ENCODE data around the gene OSBPL6. TPM values are rescaled to one million over a fixed set of nuclear protein-coding genes. Genes with fewer than 3 reads are reported as not detected.

The OSBPL6 gene
- total RNA-seq, 1 donor from 2014 or later: 14.0 TPM

- Histone ChIP-seq H4K20me1 (ENCODE audit: low read depth) (no peaks in the 10 kb centered on the region), H3K27ac (no peak overlapping the region), H3K27me3 (no peaks in the 10 kb centered on the region), H3K4me1 (no peaks in the 10 kb centered on the region), H3K36me3 (no peaks in the 10 kb centered on the region), H3K4me3 (no peak overlapping the region), H3K9ac (no peak overlapping the region), H3K4me2 (no peak overlapping the region), H3K79me2 (ENCODE audit: low read depth) (no peaks in the 10 kb centered on the region), H2AFZ (replicated peaks) (no peak overlapping the region), H3K9me3 (ENCODE audit: low read depth) (no peaks in the 10 kb centered on the region), H3F3A (ENCODE audit: low read depth) (no peaks in the 10 kb centered on the region)
- Mint-ChIP-seq H3K36me3 (no peaks in the 10 kb centered on the region), H3K27me3 (ENCODE audit: insufficient read depth, low read depth) (no peaks in the 10 kb centered on the region), H3K27ac (no peak overlapping the region), H3K4me1 (no peaks in the 10 kb centered on the region), H3K9me3 (no peaks in the 10 kb centered on the region), H3K4me3 (no peak overlapping the region)
- DNase-seq (ENCODE audit: low spot score): no peak
- TF ChIP-seq EZH2phosphoT487 (IDR thresholded peaks at IDR 0.05) (no peak), CTCF (IDR thresholded peaks at IDR 0.05) (no peak), EZH2 (IDR thresholded peaks at IDR 0.05) (no peak)
These were observed 100.8 kb downstream of the OSBPL6 start for GRCh38 chr2:178295115-178295514.

- no peaks in the 10 kb centered on the region for H3K79me2 ChIP-seq (ENCODE audit: low read depth)
- no peak overlapping the region for H2AFZ ChIP-seq (replicated peaks)
- no peaks in the 10 kb centered on the region for H3K27me3 ChIP-seq
- Mint-ChIP-seq H3K4me3 (no peak overlapping the region), H3K27me3 (ENCODE audit: insufficient read depth, low read depth) (no peaks in the 10 kb centered on the region), H3K9me3 (no peaks in the 10 kb centered on the region), H3K27ac (no peak overlapping the region), H3K4me1 (no peaks in the 10 kb centered on the region), H3K36me3 (no peaks in the 10 kb centered on the region)
- no peak overlapping the region for H3K4me3 ChIP-seq
- no peak for TF ChIP-seq EZH2 (IDR thresholded peaks at IDR 0.05)
- TF ChIP-seq EZH2phosphoT487 (IDR thresholded peaks at IDR 0.05): no peak
- no peak for TF ChIP-seq CTCF (IDR thresholded peaks at IDR 0.05)
- H3K9me3 ChIP-seq (ENCODE audit: low read depth): no peaks in the 10 kb centered on the region
- no peaks in the 10 kb centered on the region for H4K20me1 ChIP-seq (ENCODE audit: low read depth)
- H3K4me1 ChIP-seq: no peaks in the 10 kb centered on the region
- H3K9ac ChIP-seq: no peak overlapping the region
- no peak for DNase-seq (ENCODE audit: low spot score)
- H3K36me3 ChIP-seq: no peaks in the 10 kb centered on the region
- H3F3A ChIP-seq (ENCODE audit: low read depth): no peaks in the 10 kb centered on the region
- H3K27ac ChIP-seq: no peak overlapping the region
- H3K4me2 ChIP-seq: no peak overlapping the region
These were observed 101.6 kb downstream of the OSBPL6 start for GRCh38 chr2:178295906-178296305.

- no peaks in the 10 kb centered on the region for H3K9me3 ChIP-seq (ENCODE audit: low read depth)
- no peak overlapping the region for H3K4me2 ChIP-seq
- H3K9ac ChIP-seq: no peak overlapping the region
- H3K4me3 ChIP-seq: no peak overlapping the region
- H3K4me1 ChIP-seq: no peaks in the 10 kb centered on the region
- H3F3A ChIP-seq (ENCODE audit: low read depth): no peaks in the 10 kb centered on the region
- H4K20me1 ChIP-seq (ENCODE audit: low read depth): no peaks in the 10 kb centered on the region
- no peak overlapping the region for H2AFZ ChIP-seq (replicated peaks)
- H3K36me3 ChIP-seq: no peaks in the 10 kb centered on the region
- H3K27ac Mint-ChIP-seq: no peak overlapping the region
- H3K36me3 Mint-ChIP-seq: no peaks in the 10 kb centered on the region
- no peaks in the 10 kb centered on the region for H3K79me2 ChIP-seq (ENCODE audit: low read depth)
- H3K4me3 Mint-ChIP-seq: no peak overlapping the region
- no peak overlapping the region for H3K27ac ChIP-seq
- no peaks in the 10 kb centered on the region for H3K27me3 Mint-ChIP-seq (ENCODE audit: insufficient read depth, low read depth)
- DNase-seq (ENCODE audit: low spot score): no peak
- TF ChIP-seq EZH2 (IDR thresholded peaks at IDR 0.05): no peak
- no peaks in the 10 kb centered on the region for H3K9me3 Mint-ChIP-seq
- no peaks in the 10 kb centered on the region for H3K4me1 Mint-ChIP-seq
- no peaks in the 10 kb centered on the region for H3K27me3 ChIP-seq
These were observed 102.2 kb downstream of the OSBPL6 start for GRCh38 chr2:178296394-178297090.

- H3K27me3 ChIP-seq: no peaks in the 10 kb centered on the region
- H3K4me3 ChIP-seq: no peak overlapping the region
- no peak overlapping the region for H3K27ac ChIP-seq
- no peak overlapping the region for H2AFZ ChIP-seq (replicated peaks)
- H3F3A ChIP-seq (ENCODE audit: low read depth): no peaks in the 10 kb centered on the region
- Mint-ChIP-seq H3K27me3 (ENCODE audit: insufficient read depth, low read depth) (no peaks in the 10 kb centered on the region), H3K27ac (no peak overlapping the region), H3K4me1 (no peaks in the 10 kb centered on the region), H3K9me3 (no peaks in the 10 kb centered on the region), H3K4me3 (no peak overlapping the region), H3K36me3 (no peaks in the 10 kb centered on the region)
- no peak overlapping the region for H3K9ac ChIP-seq
- no peaks in the 10 kb centered on the region for H3K36me3 ChIP-seq
- TF ChIP-seq CTCF (IDR thresholded peaks at IDR 0.05) (no peak), EZH2 (IDR thresholded peaks at IDR 0.05) (no peak), EZH2phosphoT487 (IDR thresholded peaks at IDR 0.05) (no peak)
- no peaks in the 10 kb centered on the region for H3K4me1 ChIP-seq
- no peaks in the 10 kb centered on the region for H3K9me3 ChIP-seq (ENCODE audit: low read depth)
- no peak for DNase-seq (ENCODE audit: low spot score)
- no peak overlapping the region for H3K4me2 ChIP-seq
- H4K20me1 ChIP-seq (ENCODE audit: low read depth): no peaks in the 10 kb centered on the region
- H3K79me2 ChIP-seq (ENCODE audit: low read depth): no peaks in the 10 kb centered on the region
These were observed 102.7 kb downstream of the OSBPL6 start for GRCh38 chr2:178297091-178297411.

Data from neural progenitor cell (in vitro differentiated cells).